ENCODE measurements around the gene DIS3L2.

- TF ChIP-seq CTCF (conservative IDR thresholded peaks at IDR 0.05; ENCODE audit: low read length) (no peak), EZH2phosphoT487 (IDR thresholded peaks at IDR 0.05; ENCODE audit: borderline replicate concordance, low read depth, low read length) (no peak)
Measured at GRCh38 chr2:232116852-232117251, 155.3 kb downstream of the DIS3L2 start.

Measured in OCI-LY7 (cell line).